GM12865 (cell line): Measurements from ENCODE around the gene RAB30.

Experiments used
- DNase-seq: peaks from one replicate; pipeline ENCODE4 v3.0.0; 2010; ENCODE audit warnings: low read depth
- H3K4me3 ChIP-seq: 2 replicates; pipeline ENCODE4 v1.5.1; 2011; ENCODE audit warnings: mild to moderate bottlenecking, low read depth, low read length, control low read depth
- CTCF ChIP-seq: IDR thresholded peaks from 2 replicates; pipeline ENCODE4 v1.5.1; 2011; ENCODE audit warnings: low read length, control low read depth, low read depth, inconsistent platforms; ENCODE audit not compliant: insufficient read depth; ENCODE audit errors: missing control alignments

The RAB30 gene

GRCh38 chr11:83061883-83062282 is 9.8 kb downstream of the RAB30 start:
- peak; percentile 92 for DNase-seq
- TF ChIP-seq CTCF, result no peak
- peak overlapping the region; percentile 53; the same call in 1 of the 2 replicates for H3K4me3 ChIP-seq

- no peak for DNase-seq
- no peak for TF ChIP-seq CTCF
- H3K4me3 ChIP-seq, result no peak overlapping the region
Observed at GRCh38 chr11:83060965-83061364, 10.7 kb downstream of the RAB30 start.

GRCh38 chr11:83057721-83058120 is 14.0 kb downstream of the RAB30 start:
- H3K4me3 ChIP-seq, result no peak overlapping the region
- DNase-seq, result no peak
- no peak for TF ChIP-seq CTCF

- no peak overlapping the region for H3K4me3 ChIP-seq
- no peak for TF ChIP-seq CTCF
- no peak for DNase-seq
Observed at GRCh38 chr11:83056611-83057010, 15.1 kb downstream of the RAB30 start.

- DNase-seq, result no peak
- TF ChIP-seq CTCF, result no peak
- H3K4me3 ChIP-seq, result no peak overlapping the region
Observed at GRCh38 chr11:83056204-83056603, 15.5 kb downstream of the RAB30 start.

- DNase-seq, result peak; percentile 43
- TF ChIP-seq CTCF, result no peak
- H3K4me3 ChIP-seq, result no peak overlapping the region
Observed at GRCh38 chr11:83054904-83055380, 16.8 kb downstream of the RAB30 start.

GRCh38 chr11:83054001-83054400 is 17.7 kb downstream of the RAB30 start:
- peak; percentile 59 for DNase-seq
- no peak overlapping the region for H3K4me3 ChIP-seq

More at GRCh38 chr11:83054001-83054400, 17.7 kb downstream of the RAB30 start:
- TF ChIP-seq CTCF, result no peak
